Measurements from ENCODE around the gene CLCF1. TPM values are rescaled to one million over a fixed set of nuclear protein-coding genes. Genes with fewer than 3 reads are reported as not detected.
A peak's percentile ranks its signal among the peaks of the same experiment; 100 is the strongest.
"Not testable (repeated sequence)": the region's sequence is repeated elsewhere in the genome, so short reads cannot be mapped to it uniquely, and the experiment has no call there.

The CLCF1 gene
- total RNA-seq, 3 donors from 2014 or later = 3.2 to 11.1 (median 10.2) TPM

DNA sequence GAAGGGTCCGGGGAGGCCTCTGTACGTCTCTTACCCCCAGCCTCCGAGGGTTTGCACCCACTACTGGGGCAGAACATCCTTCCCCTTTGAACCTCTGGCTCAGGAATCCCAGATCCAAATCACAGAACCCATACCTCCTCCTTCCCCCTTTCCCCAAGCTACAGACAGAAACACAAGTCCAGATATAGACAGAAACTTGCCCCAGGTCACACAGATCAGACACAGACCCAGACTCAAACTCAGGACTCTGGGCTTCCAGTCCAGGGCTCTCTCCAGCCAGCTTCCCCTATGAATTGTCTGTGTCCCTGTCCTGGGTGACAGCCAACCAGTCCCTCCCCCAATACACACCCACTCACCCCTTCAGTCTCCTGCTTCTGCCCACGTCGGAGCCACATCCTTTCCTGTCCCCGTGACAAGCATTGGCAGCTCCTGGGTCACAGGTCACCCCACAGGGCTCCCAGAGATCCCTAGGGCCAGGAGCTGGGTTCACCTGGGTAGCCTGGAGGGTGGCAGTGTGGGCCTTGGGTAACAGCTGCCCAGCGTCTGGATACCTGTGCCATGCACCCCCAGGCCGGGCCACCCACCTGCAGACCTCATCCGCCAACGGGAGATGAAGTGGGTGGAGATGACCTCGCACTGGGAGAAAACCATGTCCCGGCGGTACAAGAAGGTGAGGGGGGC, 31.3 kb upstream of the CLCF1 start:
- Histone ChIP-seq H3K27ac (peak overlapping the region in 1 of 2 donors; percentile 19), H3K4me1 (peaks cover 11% of the 10 kb centered on the region in 2 donors), H3K27me3 (no peaks in the 10 kb centered on the region)

GRCh38 chr11:67403085-67403484, 29.7 kb upstream of the CLCF1 start:
- H3K27me3 ChIP-seq; H3K4me3 ChIP-seq; intact Hi-C loops (cut with DNase I; ENCODE audit: low total_unique reads); H3K27ac ChIP-seq; DNase-seq (ENCODE audit: low spot score in 2 of 2); H3K9me3 ChIP-seq; H3K36me3 ChIP-seq: not testable (repeated sequence)
- H3K4me1 ChIP-seq = peaks cover 12 to 14% of the 10 kb centered on the region in 2 donors

More for the DNA sequence above, 31.3 kb upstream of the CLCF1 start:
- TF ChIP-seq CTCF (IDR thresholded peaks at IDR 0.05) (no peak), POLR2AphosphoS5 (IDR thresholded peaks at IDR 0.05) (no peak), POLR2A (IDR thresholded peaks at IDR 0.05) (no peak)
- intact Hi-C loops (cut with DNase I; ENCODE audit: low total_unique reads) = no loop called here
- Histone ChIP-seq H3K9me3 (no peaks in the 10 kb centered on the region), H3K4me3 (peak overlapping the region; percentile 4 to 39 (median 17)), H3K36me3 (no peaks in the 10 kb centered on the region)
- no peak for DNase-seq (ENCODE audit: low spot score in 2 of 2)

DNA sequence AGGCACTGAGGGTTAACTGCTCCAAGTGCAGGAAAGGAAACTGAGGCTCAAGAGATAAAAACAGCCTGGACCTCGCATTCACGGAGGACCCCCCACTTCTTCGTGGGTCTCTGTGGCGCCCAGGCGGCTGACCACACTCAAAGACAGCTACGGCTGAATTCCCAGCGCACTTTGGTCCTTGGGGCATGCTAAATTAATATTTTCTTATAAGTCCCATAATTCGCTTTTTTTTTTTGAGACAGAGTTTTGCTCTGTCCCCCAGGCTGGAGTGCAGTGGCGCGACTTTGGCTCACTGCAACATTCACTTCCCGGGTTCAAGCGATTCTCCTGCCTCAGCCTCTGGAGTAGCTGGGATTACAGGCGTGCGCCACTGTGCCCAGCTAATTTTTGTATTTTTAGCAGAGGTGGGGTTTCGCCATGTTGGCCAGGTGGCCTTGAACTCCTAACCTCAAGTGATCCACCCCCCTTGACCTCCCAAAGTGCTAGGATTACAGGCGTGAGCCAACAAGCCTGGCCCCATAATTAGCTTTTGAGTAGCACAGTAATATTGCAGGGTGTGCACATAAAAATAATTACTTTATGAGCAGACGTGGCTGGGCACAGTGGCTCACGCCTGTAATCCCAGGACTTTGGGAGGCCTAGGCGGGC, 28.9 kb upstream of the CLCF1 start:
- H3K27me3 ChIP-seq; H3K9me3 ChIP-seq; intact Hi-C loops (cut with DNase I; ENCODE audit: low total_unique reads); H3K36me3 ChIP-seq; DNase-seq (ENCODE audit: low spot score in 2 of 2): not testable (repeated sequence)
- peaks cover 12 to 14% of the 10 kb centered on the region in 2 donors for H3K4me1 ChIP-seq
- peak overlapping the region; percentile 33 to 90 (median 88) for H3K4me3 ChIP-seq
- H3K27ac ChIP-seq = peak overlapping the region; percentile 92 to 97

DNA sequence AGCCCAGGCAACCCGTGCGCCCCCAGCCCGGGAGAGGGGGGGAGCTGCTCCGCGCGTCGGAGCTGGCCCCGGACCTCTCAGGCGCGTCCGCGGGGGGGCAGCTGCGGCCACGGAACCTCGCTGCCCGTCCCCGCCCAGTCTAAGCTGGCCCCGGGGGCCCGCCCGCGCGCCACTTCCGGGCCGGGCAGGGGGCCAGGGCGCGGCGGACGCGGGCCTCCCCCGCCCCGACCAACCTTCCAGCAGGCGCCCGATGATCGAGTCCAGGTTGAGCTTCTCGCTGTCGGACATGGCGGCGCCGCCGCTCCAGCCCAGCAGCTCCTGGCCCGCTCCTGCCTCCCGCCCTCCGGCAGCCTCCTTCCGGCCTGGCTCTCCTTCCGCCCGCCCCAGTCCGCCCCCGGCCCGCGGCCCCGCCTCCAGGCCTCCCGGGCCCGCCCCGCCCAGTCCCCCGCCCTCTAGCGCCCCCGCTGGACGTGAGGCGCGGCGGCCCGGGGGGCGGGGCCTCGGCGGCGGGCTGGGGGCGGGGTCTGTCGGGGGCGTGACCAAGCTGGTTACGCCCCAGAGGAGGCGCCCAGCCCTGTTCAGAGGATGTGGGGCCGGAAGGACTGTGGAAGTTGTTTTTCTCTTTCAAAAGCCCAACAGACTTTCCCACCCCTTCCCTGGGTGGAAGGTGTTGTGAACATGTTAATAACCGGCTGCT, 28.2 kb upstream of the CLCF1 start, which contains the start of gene PPP1CA:
Gene PPP1CA (minus strand): TSS at position 364 of the 697 bp plus-strand sequence. CDS start 76 bp downstream, at position 288.
- Histone ChIP-seq H3K9me3 (no peaks in the 10 kb centered on the region), H3K27ac (peak within 1 kb of the TSS; percentile 92 to 97), H3K4me3 (peak within 1 kb of the TSS; percentile 88 to 90 (median 90)), H3K36me3 (no peaks in the 10 kb centered on the region), H3K27me3 (no peaks in the 10 kb centered on the region), H3K4me1 (peaks cover 12 to 14% of the 10 kb centered on the region in 2 donors)
- TF ChIP-seq POLR2AphosphoS5 (IDR thresholded peaks at IDR 0.05) = peak in 2 of 3 donors; percentile 42 to 53
- TF ChIP-seq CTCF (IDR thresholded peaks at IDR 0.05) = peak in 1 of 3 donors; percentile 30
- TF ChIP-seq POLR2A (IDR thresholded peaks at IDR 0.05) = no peak
- intact Hi-C loops (cut with DNase I; ENCODE audit: low total_unique reads) = no loop called here
- DNase-seq (ENCODE audit: low spot score in 2 of 2) = peak; percentile 89 to 91

GRCh38 chr11:67400942-67401494, 27.6 kb upstream of the CLCF1 start:
- no peak for TF ChIP-seq CTCF (IDR thresholded peaks at IDR 0.05)
- TF ChIP-seq POLR2A (IDR thresholded peaks at IDR 0.05) = no peak
- TF ChIP-seq POLR2AphosphoS5 (IDR thresholded peaks at IDR 0.05) = no peak
- intact Hi-C loops (cut with DNase I; ENCODE audit: low total_unique reads) = no loop called here
- Histone ChIP-seq H3K4me3 (peak overlapping the region; percentile 88 to 90 (median 90)), H3K27me3 (no peaks in the 10 kb centered on the region), H3K9me3 (no peaks in the 10 kb centered on the region), H3K27ac (peak overlapping the region; percentile 92 to 97), H3K4me1 (peaks cover 12 to 14% of the 10 kb centered on the region in 2 donors), H3K36me3 (no peaks in the 10 kb centered on the region)
- DNase-seq (ENCODE audit: low spot score in 2 of 2) = no peak
